DMS153 (cell line): ENCODE measurements around the gene CHCHD6.

ENCODE experiments used
- DNase-seq: peaks from one replicate; lab custom pipeline; 2025; lab: John Stamatoyannopoulos, UW

Gene CHCHD6

GRCh38 chr3:126704494-126705214 lies 614 bp downstream of the CHCHD6 start:
- no peak for DNase-seq

GRCh38 chr3:126706631-126707030 lies 2.6 kb downstream of the CHCHD6 start:
- no peak for DNase-seq

GRCh38 chr3:126711121-126711760 lies 7.2 kb downstream of the CHCHD6 start:
- no peak for DNase-seq

- no peak for DNase-seq
These were observed 9.2 kb downstream of the CHCHD6 start for GRCh38 chr3:126713199-126713598.

DNA sequence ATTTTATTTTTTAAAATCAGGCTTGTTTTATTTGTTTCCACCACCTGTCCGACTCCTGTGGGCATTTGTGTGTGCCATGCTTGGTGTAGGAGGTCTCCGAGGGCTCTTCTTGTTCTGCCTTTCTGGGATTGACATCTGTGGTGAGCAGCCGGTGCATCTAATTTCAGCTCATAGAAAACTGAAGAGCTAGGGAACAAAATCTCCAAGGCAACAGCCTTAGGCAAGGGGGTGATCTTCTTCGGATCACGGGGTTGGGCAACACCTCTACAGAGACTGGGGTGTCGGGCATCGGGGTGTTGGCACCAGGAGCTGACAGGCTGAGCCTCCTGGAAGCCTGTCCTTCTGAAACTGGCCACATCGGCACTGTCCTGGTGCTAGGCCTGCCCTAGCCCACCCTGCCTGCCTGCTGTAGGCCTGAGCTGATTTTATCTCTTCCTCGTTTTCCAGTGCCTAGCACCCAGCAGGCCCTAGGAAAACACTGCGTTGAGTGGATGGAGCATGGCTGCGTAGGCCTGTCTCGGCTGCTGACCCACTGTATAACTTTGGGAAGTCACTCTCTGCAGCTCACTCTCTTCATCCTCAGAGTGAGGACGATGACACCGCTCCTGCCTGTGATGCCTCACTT lies 10.3 kb downstream of the CHCHD6 start:
- no peak for DNase-seq

GRCh38 chr3:126714921-126715320 lies 10.9 kb downstream of the CHCHD6 start:
- DNase-seq: no peak

GRCh38 chr3:126715432-126715831 lies 11.4 kb downstream of the CHCHD6 start:
- no peak for DNase-seq

GRCh38 chr3:126716057-126716456 lies 12.0 kb downstream of the CHCHD6 start:
- no peak for DNase-seq

- DNase-seq: no peak
These were observed 14.8 kb downstream of the CHCHD6 start for GRCh38 chr3:126718561-126719445.

GRCh38 chr3:126720596-126720995 lies 16.6 kb downstream of the CHCHD6 start:
- DNase-seq: no peak

DNA sequence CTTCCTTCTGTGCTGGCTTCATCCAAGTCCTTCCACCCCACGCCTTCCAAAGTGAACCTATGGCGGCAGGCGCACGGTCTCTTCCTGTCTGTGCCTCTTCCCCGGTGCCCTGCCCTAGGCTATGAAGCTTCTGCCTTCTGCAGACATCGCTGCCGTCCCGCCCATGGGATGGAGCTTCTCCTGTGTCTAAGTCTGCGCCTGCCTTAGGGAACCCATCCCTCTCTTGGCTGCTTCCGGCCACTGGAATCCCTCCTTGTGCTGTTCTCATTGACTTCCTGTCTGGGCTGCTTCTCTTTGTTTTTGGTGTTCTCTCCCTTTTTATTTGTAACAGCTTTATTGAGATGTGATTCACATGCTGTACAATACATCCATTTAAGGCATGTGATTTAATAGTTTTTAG lies 17.2 kb downstream of the CHCHD6 start:
- no peak for DNase-seq

- DNase-seq: no peak
These were observed 19.2 kb downstream of the CHCHD6 start for GRCh38 chr3:126723237-126723636.

GRCh38 chr3:126723801-126724200 lies 19.8 kb downstream of the CHCHD6 start:
- no peak for DNase-seq

- no peak for DNase-seq
These were observed 24.6 kb downstream of the CHCHD6 start for GRCh38 chr3:126728680-126729079.

- no peak for DNase-seq
These were observed 26.3 kb downstream of the CHCHD6 start for GRCh38 chr3:126730376-126730775.

- DNase-seq: no peak
These were observed 27.0 kb downstream of the CHCHD6 start for GRCh38 chr3:126731044-126731443.

- no peak for DNase-seq
These were observed 28.4 kb downstream of the CHCHD6 start for GRCh38 chr3:126732281-126733060.

DNA sequence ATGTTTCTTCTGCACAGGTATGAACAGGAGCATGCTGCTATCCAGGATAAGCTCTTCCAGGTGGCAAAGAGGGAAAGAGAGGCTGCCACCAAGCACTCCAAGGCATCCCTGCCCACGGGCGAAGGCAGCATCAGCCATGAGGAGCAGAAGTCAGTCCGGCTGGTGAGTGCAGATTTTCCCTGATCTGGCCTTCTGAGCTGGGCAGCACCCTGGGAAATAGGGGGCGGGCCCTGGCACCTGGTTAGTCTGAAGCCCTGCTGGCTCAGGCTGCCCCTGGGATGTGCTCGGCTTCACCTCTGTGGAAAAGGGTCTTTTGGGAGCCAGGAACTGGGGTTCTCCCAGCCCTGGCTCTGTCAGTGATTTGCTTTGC lies 29.0 kb downstream of the CHCHD6 start:
- DNase-seq: no peak

- DNase-seq: no peak
These were observed 30.2 kb downstream of the CHCHD6 start for GRCh38 chr3:126734106-126734723.

GRCh38 chr3:126737527-126737926 lies 33.5 kb downstream of the CHCHD6 start:
- DNase-seq: no peak

GRCh38 chr3:126742057-126742456 lies 38.0 kb downstream of the CHCHD6 start:
- no peak for DNase-seq
